Loucy (cell line): ENCODE results near the gene IL12RB1.

Experiments
- CTCF ChIP-seq: fragments of 200-600 bp; sonication (generic); conservative IDR thresholded peaks from 2 replicates; pipeline ENCODE4 v1.5.1; 2014; ENCODE audit warnings: mild to moderate bottlenecking, antibody characterized with exemption, low read length
- EZH2phosphoT487 ChIP-seq: fragments of 200-600 bp; IDR thresholded peaks from 2 replicates; pipeline ENCODE4 v1.6.1; 2018; ENCODE audit warnings: antibody characterized with exemption, mild to moderate bottlenecking, moderate library complexity, borderline replicate concordance

- TF ChIP-seq CTCF (no peak), EZH2phosphoT487 (no peak)
Measured at GRCh38 chr19:18045307-18046050, 41.3 kb downstream of the IL12RB1 start.
